Measurements from ENCODE around the gene MTHFD2L. TPM values are rescaled to one million over a fixed set of nuclear protein-coding genes. Genes with fewer than 3 reads are reported as not detected.

MTHFD2L gene
- total RNA-seq, 1 experiment from 2014 or later, result 11.6 TPM

DNA sequence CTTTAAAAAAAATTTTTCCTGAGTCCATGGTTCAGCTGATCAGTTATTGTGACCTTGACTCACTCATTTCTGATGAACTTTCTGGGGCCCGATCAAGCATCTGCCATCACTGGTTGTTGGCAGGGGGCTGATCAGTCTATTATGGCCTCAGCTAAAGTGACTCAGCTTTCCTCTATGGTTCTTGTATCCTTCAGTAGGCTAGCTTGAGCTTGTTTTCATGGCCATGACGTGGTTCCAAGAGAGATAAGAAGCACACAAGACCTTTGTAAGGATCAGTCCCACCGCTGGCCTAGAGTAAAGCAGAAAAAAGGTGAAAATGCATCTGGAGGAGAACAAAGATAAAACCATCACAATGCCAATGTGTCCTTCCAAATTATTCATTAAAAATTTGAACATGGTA, 120.6 kb downstream of the MTHFD2L start:
- H3K14ac ChIP-seq (ENCODE audit: insufficient read depth, low read length), result no peak overlapping the region

More for the DNA sequence above, 120.6 kb downstream of the MTHFD2L start:
- no peak overlapping the region for H4K8ac ChIP-seq (replicated peaks; ENCODE audit: insufficient read length, low read depth, low read length)
- no peak overlapping the region for H3K4me3 Mint-ChIP-seq
- no CpG with 5 or more reads among the region's 3 CpGs for WGBS (ENCODE audit: extremely low coverage, insufficient read length, low lambda C conversion rate)
- no peaks in the 10 kb centered on the region for H3K79me2 ChIP-seq (ENCODE audit: insufficient read depth, low read length)
- no peak overlapping the region for H2BK120ac ChIP-seq (ENCODE audit: low read depth, low read length, poor library complexity, severe bottlenecking)
- no peak overlapping the region for H2AFZ ChIP-seq (ENCODE audit: low read length)
- H3K4ac ChIP-seq (ENCODE audit: low read depth, low read length), result no peak overlapping the region
- H3K9ac ChIP-seq (ENCODE audit: extremely low read depth, insufficient read length, low read length), result no peak overlapping the region
- no peak overlapping the region for H4K91ac ChIP-seq (ENCODE audit: insufficient read length, low read depth, low read length)
- H4K20me1 ChIP-seq (ENCODE audit: control insufficient read depth, insufficient read depth, insufficient read length), result no peaks in the 10 kb centered on the region
- H3K18ac ChIP-seq (ENCODE audit: insufficient read length, low read depth, low read length), result no peak overlapping the region
- no peak overlapping the region for H3K23ac ChIP-seq (ENCODE audit: insufficient read length, low read depth, low read length)
- no peak overlapping the region for H3T11ph ChIP-seq (ENCODE audit: low read length)
- H2AK5ac ChIP-seq (ENCODE audit: insufficient read length, low read length), result no peak overlapping the region
- no peak overlapping the region for H3K4me2 ChIP-seq (ENCODE audit: insufficient read depth, insufficient read length, low read length)
- no peaks in the 10 kb centered on the region for H3K79me1 ChIP-seq (ENCODE audit: insufficient read depth, low read depth, low read length, poor library complexity, severe bottlenecking)
- H2BK20ac ChIP-seq (ENCODE audit: low read depth, low read length, poor library complexity, severe bottlenecking), result no peak overlapping the region
- no peaks in the 10 kb centered on the region for H3K23me2 ChIP-seq (ENCODE audit: insufficient read length, low read depth, low read length, poor library complexity, severe bottlenecking)
- no peaks in the 10 kb centered on the region for H3K4me1 ChIP-seq (ENCODE audit: insufficient read depth, low read length)
- H2BK15ac ChIP-seq (ENCODE audit: low read depth, low read length), result no peak overlapping the region
- H3K27me3 Mint-ChIP-seq (ENCODE audit: low read depth), result no peaks in the 10 kb centered on the region; the same call in 1 of the 2 replicates
- H2BK5ac ChIP-seq (ENCODE audit: insufficient read length, low read length), result no peak overlapping the region
- H3K9me3 Mint-ChIP-seq, result no peaks in the 10 kb centered on the region
- no peak overlapping the region for H4K5ac ChIP-seq (ENCODE audit: insufficient read length, low read depth, low read length)
- no peaks in the 10 kb centered on the region for H3K36me3 Mint-ChIP-seq (ENCODE audit: insufficient read depth in 1 of 3, low read depth in 3 of 3)
- TF ChIP-seq, protein P1, sequence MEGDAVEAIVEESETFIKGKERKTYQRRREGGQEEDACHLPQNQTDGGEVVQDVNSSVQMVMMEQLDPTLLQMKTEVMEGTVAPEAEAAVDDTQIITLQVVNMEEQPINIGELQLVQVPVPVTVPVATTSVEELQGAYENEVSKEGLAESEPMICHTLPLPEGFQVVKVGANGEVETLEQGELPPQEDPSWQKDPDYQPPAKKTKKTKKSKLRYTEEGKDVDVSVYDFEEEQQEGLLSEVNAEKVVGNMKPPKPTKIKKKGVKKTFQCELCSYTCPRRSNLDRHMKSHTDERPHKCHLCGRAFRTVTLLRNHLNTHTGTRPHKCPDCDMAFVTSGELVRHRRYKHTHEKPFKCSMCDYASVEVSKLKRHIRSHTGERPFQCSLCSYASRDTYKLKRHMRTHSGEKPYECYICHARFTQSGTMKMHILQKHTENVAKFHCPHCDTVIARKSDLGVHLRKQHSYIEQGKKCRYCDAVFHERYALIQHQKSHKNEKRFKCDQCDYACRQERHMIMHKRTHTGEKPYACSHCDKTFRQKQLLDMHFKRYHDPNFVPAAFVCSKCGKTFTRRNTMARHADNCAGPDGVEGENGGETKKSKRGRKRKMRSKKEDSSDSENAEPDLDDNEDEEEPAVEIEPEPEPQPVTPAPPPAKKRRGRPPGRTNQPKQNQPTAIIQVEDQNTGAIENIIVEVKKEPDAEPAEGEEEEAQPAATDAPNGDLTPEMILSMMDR (conservative IDR thresholded peaks at IDR 0.05), result no peak
- H3K9me3 ChIP-seq (ENCODE audit: control insufficient read depth, low read depth, low read length), result no peaks in the 10 kb centered on the region
- no peak overlapping the region for H2BK12ac ChIP-seq (ENCODE audit: insufficient read length, low read depth, low read length)
- DNase-seq, result no peak
- no peak overlapping the region for H3K27ac Mint-ChIP-seq
- H3K27me3 ChIP-seq (ENCODE audit: insufficient read depth, low read length), result no peaks in the 10 kb centered on the region
- no peak overlapping the region for H3K56ac ChIP-seq (ENCODE audit: insufficient read length, low read depth, low read length)
- H3K27ac ChIP-seq (ENCODE audit: insufficient read length, low read depth, low read length), result no peak overlapping the region
- no peaks in the 10 kb centered on the region for H3K4me1 Mint-ChIP-seq

All from H9 (cell line).